NCI-H510A (cell line): ENCODE measurements around the gene KCTD10.
"Not testable (repeated sequence)": the region's sequence is repeated elsewhere in the genome, so short reads cannot be mapped to it uniquely, and the experiment has no call there.

Source experiments
- DNase-seq: peaks from one replicate; lab custom pipeline; 2025; lab: John Stamatoyannopoulos, UW

KCTD10 gene

GRCh38 chr12:109418848-109419480 lies 58.1 kb downstream of the KCTD10 start:
- DNase-seq = no peak

- not testable (repeated sequence) for DNase-seq
These were observed 71.0 kb downstream of the KCTD10 start for GRCh38 chr12:109406147-109406546.

GRCh38 chr12:109404841-109405240 lies 72.3 kb downstream of the KCTD10 start:
- DNase-seq = not testable (repeated sequence)
